Ecto neural progenitor cell (in vitro differentiated cells): ENCODE results near the gene SLC25A21.
"Not testable (repeated sequence)": the region's sequence is repeated elsewhere in the genome, so short reads cannot be mapped to it uniquely, and the experiment has no call there.

Source experiments
- DNase-seq: peaks from one replicate; pipeline ENCODE4 v3.0.0-alpha.2; 2018; ENCODE audit warnings: low spot score

SLC25A21 gene

GRCh38 chr14:36941783-36942521, 230.5 kb downstream of the SLC25A21 start:
- DNase-seq: peak; percentile 79

- no peak for DNase-seq
These were observed 231.9 kb downstream of the SLC25A21 start for GRCh38 chr14:36940476-36940875.

GRCh38 chr14:36939265-36939664, 233.1 kb downstream of the SLC25A21 start:
- DNase-seq: no peak

GRCh38 chr14:36938678-36939077, 233.7 kb downstream of the SLC25A21 start:
- no peak for DNase-seq

GRCh38 chr14:36935976-36936678, 236.3 kb downstream of the SLC25A21 start:
- DNase-seq: no peak

GRCh38 chr14:36934304-36934703, 238.1 kb downstream of the SLC25A21 start:
- no peak for DNase-seq

GRCh38 chr14:36931791-36932190, 240.6 kb downstream of the SLC25A21 start:
- no peak for DNase-seq

GRCh38 chr14:36928432-36928831, 244.0 kb downstream of the SLC25A21 start:
- no peak for DNase-seq

- no peak for DNase-seq
These were observed 247.3 kb downstream of the SLC25A21 start for GRCh38 chr14:36925094-36925493.

- no peak for DNase-seq
These were observed 255.7 kb downstream of the SLC25A21 start for GRCh38 chr14:36916668-36917067.

GRCh38 chr14:36915081-36915480, 257.3 kb downstream of the SLC25A21 start:
- DNase-seq: no peak

GRCh38 chr14:36910578-36910977, 261.8 kb downstream of the SLC25A21 start:
- DNase-seq: no peak

- DNase-seq: no peak
These were observed 267.0 kb downstream of the SLC25A21 start for GRCh38 chr14:36905272-36905888.

- no peak for DNase-seq
These were observed 270.5 kb downstream of the SLC25A21 start for GRCh38 chr14:36901861-36902260.

- no peak for DNase-seq
These were observed 271.6 kb downstream of the SLC25A21 start for GRCh38 chr14:36900846-36901245.

GRCh38 chr14:36896300-36896699, 276.1 kb downstream of the SLC25A21 start:
- DNase-seq: not testable (repeated sequence)

GRCh38 chr14:36884049-36884448, 288.4 kb downstream of the SLC25A21 start:
- DNase-seq: no peak

GRCh38 chr14:36880276-36880675, 292.1 kb downstream of the SLC25A21 start:
- DNase-seq: no peak

- no peak for DNase-seq
These were observed 292.8 kb downstream of the SLC25A21 start for GRCh38 chr14:36879558-36879957.

GRCh38 chr14:36874396-36875138, 297.8 kb downstream of the SLC25A21 start:
- no peak for DNase-seq

GRCh38 chr14:36870776-36871175, 301.6 kb downstream of the SLC25A21 start:
- DNase-seq: no peak

GRCh38 chr14:36869125-36869524, 303.3 kb downstream of the SLC25A21 start:
- no peak for DNase-seq
